Left hindlimb (tissue), 1 donor: ENCODE results near the gene AOPEP.
"Not testable (repeated sequence)": the region's sequence is repeated elsewhere in the genome, so short reads cannot be mapped to it uniquely, and the experiment has no call there.

Experiments
- DNase-seq: peaks from one replicate; pipeline ENCODE4 v3.0.0-alpha.2; 2018

The AOPEP gene

DNA sequence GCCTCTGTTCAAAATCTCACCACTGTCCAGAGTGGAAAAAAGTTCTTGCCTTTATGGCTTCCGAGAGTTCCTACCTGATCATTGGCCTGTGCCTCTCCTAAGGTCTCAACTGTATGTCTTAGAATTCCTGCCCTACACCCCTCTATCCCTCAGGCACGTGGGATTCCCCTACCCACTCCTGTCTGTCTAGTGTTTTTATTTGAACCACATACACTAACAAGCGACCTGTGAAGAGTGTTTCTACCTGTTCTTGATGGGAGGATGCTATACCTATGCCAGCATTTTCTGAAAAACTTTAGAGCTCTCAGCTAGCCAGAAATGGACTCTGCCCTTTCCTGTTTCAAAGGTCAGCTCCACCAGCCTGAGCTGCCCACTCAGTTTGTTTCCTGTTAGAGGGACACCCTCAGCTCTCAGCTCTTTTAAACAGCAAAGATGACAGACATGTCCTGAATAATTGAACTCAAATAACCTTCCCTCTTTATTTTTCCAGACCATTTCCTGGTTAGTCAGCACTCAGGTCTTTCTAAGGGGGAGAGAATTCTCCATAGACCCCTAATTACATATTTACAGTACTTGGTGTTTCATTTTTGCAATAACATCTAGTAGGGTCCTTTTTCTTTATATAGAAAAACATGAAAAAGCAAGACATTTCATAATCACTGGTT, 214.8 kb downstream of the AOPEP start:
- DNase-seq: no peak

DNA sequence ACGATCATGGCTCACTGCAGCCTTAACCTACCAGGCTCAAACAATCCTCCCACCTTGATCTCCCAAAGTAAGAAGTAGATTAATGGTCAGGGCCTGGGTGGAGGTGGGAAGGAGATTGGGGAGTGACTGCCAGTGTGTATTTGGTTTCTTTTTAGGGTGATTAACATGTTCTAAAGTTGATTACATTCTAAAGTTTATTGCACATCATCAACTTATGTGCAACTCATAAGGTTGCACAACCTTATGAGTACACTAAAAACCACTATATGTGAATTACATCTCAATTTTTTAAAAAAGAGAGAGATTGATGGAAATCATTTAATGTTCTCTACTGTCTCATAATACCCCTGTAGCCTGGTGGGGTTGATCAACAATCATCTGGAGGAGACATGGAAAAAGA, 218.1 kb downstream of the AOPEP start:
- no peak for DNase-seq

DNA sequence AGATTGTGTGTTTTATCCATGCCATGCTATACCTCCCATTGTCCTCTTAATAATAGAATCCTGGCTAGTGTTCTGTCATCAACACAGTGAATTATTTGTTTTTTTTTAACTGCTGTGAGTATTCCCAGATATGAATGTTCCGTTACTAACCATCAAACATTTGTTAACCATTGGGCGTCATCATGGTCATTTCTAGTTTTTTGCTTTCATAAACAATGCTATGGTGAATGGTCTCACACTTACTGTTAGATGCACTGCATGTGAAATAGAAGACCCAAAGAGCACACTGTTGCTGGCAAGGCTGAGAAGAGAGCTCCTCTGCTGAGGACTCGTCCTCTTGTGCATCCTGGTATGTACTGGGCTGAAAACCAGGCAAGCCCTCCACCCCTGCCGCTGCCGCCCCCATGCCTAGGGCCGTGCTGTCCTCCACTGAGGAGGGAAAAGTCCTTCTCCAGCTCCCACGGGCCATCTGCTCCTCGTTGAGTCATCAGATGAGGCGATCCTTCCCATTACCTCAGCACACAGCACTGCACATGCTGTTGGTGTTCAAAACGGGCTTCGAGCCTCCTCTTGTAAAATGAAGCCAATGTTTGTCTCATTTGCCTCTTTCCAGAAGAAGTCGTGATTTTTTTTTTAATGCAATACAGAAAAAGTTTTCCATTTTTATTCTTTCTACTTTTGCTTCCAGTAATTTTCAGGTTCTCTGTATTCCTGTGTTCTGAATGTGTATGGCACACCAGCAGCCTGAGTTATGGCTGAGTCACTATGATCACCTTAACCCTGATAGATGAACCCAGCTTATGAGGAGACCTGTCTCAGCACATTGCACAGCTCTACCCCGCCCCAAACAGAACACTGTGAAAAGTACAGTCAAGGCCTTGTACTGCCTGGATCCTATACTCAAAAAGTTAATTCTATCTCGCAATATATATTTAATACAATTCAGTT, 219.0 kb downstream of the AOPEP start:
- peak; percentile 67 for DNase-seq

DNA sequence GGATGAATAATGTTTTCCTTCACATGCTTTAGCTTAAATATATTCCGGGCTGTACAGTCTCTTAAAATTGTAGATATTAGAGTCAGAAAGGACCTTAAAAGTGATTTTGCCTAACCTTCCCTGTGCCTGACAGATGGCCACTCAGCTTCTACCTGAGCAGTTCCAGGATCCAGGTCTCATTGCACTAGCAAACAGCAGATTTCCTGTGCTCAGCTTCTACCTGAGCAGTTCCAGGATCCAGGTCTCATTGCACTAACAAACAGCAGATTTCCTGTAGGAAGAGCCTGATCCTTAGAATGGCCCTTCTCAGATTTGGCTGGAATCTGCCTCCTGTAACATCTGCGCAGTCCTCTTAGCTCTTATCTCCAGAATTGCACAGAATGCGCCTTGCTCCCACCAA, 219.8 kb downstream of the AOPEP start:
- no peak for DNase-seq

DNA sequence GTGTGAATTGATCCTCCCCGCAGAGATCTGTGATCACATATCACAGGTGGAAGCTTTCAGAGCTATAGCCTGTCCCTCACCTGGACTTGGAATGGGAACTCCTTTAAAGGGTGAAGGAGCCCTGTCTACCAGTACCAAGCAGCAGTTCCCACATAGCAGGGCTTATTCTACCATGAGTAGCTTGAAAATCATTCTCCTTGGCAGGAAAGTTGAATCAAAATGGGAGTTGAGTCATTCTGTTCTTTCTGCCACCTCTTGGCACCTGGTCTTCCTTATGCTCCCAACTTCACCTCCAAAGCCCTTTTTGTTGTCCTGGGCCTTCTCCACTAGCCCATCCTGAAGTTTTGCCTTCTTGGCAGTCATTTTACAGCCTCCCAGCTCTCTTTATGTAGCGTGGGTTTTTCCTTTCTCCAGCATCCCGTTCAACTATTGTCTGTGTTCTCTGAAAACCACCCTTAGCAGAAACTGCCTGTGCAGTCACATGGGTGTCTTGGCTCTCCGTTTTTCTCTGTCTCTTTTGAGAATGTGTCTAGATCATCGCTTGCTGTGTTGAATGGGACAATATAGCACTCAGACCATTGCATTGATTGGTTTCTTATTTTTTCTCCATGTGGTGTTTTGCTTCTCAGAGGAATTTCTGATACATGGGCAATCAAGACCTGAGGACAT, 222.2 kb downstream of the AOPEP start:
- DNase-seq: no peak

DNA sequence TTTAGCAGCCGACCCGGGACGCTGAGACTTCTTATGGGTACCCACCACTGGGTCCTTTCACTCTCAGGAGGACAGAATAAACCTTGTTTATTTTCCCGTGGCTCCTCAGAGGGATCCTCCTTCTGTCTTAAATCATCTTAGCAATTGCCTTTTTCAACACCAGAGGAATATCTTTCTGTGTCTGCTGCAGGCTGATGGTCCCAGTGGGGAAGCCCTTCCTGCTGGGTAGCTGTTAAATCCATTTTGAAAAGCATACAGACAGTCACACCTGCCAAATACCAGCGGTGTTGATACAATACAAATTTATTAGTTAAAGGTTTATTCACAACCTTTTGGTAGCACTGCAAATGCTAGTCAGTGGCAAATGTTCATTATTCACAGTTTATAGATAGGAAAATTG, 222.9 kb downstream of the AOPEP start:
- DNase-seq: no peak

DNA sequence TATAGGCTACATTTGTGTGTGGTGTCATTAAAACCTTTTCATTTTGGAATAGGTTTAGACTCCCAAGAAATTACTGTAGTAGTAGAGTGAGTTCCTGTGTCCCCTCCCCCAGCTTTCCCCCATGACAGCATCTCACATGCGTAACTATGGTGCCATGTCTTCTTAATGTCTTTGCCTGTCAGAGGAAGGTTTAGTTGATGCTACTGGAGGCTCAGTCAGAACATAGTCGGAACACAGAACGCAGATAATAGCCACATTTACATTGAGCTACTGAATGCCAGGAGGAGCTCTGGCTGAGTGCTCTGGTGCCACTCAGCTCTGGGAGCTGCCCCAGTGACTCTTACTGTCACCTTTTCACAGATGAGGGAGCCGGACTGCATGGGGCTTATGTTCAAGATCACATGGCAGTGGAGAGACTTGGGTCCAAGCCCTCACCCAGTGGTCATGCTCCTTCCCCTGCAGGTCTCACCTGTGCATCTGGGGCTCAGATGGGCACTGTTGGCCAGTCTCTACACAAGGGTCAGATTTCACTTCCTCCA, 223.6 kb downstream of the AOPEP start:
- no peak for DNase-seq

DNA sequence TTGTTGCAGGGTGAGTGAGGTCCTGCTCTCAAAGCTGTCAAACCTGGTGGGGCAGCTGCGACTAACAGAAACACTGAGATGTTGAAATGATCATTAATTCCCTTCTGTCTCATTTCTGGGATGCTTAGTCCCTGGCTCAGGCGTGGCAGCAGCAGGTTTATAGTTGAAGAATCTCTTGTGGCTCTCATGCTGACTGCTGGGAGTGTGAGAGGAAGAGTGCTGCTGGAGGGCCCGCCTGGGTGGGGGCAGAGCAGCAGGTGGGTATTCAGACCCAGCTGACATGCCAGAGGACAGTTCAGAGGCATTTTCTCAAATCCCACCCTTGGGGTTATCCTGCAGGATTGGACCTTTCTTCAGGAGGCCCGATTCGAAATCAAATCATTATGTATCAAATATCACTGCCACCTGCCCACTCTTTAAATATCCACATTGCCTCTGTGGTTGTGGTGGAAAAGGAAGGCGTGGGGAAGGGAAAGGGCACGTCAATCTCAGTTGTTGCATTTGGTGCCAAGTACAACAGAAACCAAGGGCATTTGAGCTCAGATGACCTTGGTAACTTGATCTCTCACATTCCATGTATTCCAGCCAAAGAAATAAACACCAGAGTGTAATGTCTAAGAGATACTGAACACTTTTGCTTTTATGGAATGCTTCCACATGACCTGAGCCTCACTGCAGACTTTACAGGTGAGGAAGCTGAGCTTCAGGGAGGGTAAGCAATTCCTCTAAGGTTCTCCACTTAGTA, 224.3 kb downstream of the AOPEP start:
- DNase-seq: no peak

DNA sequence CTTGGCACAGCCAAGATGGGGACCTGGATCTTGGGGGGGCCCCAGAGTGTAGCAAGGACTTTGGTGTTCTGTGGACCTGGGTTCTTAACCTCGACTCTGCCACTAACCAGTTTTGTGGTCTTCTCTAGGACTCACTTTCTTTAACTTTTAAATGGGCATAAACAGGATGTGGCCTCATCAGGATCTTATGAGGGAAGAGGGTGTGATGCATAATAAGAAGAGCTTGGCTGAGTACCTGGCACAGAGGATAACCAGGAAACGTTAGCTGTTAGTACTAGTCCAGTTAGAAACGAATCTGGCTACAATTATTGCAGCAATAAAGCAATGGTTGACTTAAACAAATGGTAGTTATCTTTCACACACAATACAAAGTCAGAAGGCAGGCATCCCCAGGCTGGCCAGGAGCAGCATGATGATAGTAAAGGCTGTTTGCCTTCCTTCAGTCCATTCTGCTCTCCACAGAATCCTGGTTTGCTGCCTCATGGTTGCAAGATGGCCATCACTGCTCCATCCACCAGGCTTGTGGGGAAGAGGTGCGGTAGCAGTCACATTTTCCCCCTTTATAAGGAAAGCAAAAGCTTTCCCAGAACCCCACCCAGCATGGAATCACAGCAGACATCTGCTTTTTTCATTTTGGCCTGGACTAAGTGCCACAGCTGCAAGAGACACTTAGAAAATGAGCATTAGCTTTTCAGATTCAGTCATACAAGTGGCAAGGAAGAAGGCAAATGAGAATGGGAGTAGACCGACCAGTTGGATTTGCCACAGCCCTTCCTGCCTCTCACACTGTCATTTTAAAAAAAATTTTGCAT, 225.0 kb downstream of the AOPEP start:
- no peak for DNase-seq

DNA sequence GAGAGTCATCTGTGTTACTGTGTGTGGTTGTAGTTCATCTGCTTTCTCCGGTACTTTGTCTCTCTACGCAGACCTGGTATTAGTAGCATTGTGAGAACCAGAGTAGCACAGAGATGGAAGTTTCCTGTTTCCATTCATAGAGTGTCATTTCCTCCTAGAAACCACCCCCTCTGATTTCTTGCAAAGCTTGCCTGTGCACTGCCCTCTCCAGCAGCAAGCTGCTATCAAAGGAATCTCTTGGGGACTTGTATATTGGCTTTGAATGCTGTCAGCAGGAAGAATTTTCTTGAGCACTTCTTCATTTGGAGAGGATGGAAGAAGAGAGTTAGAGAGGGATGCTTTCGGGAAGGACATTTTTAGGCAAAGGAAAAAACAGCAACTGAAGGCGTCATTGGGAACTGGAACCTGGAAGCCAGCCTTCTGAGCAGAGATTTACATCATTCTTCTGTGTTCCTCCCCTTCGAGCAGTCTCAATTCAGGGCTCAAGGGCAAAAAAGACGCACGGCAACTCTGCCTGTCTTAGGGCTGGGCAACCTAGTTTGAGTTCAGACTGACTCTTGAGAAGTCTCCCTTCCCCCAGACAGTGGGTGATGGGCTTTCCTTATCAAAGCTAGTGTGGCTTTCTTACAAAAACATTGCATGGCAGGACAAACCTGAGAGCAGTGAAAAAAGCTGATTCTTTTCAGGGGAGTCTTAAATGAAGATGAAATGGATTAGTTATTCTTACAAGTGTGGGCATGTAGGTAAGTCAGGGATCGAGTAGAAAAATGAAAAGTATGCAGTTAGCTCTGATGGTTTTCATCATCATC, 226.3 kb downstream of the AOPEP start:
- DNase-seq: peak; percentile 64

DNA sequence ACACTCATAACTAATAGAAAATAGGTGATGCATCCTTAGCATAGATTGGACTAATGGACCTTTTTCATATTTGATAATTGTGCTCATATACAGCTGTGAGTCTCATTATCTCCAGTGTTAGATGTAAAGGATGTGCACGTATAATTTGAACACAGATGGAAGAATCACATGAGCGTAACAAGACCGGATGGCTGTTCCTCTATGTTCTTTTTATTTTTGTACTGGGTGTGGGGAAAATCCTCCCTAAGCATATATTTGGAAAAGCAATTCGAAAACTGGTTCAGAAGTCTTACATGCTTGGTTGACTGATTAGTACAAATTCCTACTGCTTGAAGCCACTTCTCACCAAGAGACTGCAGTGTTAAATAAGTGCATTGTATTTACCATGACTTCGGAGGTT, 230.2 kb downstream of the AOPEP start:
- DNase-seq: no peak

DNA sequence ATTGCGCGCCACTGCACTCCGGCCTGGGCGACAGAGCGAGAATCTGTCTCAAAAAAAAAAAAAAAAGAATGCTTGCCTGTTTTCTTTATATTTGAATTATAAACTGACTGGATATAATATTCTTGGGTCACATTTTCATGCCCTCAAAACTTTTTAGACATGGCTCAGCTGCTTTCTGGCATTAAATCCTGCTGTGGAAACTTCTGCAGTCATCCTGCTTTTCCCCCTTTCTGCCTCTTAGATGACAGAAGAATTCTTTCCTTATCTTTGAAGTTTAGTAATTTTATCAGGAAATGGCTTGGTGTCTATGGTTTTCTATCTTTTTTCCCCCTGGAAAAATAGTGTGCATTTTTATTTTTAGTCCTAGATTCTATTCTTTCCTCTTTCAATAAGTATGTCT, 234.5 kb downstream of the AOPEP start:
- DNase-seq: no peak

DNA sequence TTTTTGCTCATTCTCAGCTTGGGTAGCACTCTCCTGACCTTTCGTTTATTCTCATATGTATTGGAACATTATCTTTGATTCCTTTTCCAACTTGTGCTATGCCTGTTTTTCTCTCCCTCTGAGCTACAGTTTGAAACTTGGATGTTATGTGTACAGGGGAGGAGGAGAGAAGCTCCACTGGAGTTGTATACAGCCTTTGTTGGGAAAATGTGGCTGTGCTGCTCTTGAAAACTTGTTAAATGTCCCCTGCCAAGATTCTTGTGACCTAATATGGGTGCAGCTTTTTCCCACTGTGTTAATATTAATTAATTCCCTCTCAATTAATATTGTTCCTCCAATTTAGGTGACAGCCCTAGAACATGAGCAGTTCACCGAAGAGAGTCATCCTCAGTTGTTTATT, 235.4 kb downstream of the AOPEP start:
- DNase-seq: no peak

DNA sequence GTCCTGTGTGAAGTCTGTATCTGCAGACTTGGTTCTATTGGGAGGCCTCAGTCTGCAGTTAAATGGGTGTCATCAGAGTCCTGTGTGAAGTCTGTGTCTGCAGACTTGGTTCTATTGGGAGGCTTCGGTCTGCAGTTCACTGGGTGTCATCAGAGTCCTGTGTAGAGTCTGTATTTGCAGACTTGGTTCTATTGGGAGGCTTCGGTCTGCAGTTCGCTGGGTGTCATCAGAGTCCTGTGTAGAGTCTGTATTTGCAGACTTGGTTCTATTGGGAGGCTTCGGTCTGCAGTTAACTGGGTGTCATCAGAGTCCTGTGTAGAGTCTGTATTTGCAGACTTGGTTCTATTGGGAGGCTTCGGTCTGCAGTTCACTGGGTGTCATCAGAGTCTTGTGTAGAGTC, 239.1 kb downstream of the AOPEP start:
- DNase-seq: not testable (repeated sequence)

DNA sequence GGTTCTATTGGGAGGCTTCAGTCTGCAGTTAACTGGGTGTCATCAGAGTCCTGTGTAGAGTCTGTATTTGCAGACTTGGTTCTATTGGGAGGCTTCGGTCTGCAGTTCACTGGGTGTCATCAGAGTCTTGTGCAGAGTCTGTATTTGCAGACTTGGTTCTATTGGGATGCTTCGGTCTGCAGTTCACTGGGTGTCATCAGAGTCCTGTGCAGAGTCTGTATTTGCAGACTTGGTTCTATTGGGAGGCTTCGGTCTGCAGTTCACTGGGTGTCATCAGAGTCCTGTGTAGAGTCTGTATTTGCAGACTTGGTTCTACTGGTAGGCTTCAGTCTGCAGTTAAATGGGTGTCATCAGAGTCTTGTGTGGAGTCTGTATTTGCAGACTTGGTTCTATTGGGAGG, 239.5 kb downstream of the AOPEP start:
- DNase-seq: not testable (repeated sequence)

DNA sequence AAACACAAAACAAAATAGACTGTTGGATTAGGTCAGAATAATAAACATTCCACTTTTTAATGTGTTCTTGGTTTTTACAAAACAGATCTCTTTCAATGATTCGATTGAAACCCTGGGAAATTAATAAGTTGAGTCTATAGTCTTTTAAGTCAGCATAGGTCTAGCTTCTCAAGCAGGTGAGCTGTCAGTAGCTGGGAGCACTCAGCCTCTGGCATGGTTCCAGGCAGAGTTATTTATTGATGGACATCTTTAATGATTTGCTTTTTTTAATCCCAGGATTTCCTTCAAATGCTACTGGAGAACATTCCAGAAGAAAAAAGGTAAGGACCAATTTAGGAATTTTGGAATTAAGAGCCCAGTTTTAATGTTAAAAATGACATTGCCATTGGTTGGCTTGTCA, 241.0 kb downstream of the AOPEP start:
- no peak for DNase-seq

DNA sequence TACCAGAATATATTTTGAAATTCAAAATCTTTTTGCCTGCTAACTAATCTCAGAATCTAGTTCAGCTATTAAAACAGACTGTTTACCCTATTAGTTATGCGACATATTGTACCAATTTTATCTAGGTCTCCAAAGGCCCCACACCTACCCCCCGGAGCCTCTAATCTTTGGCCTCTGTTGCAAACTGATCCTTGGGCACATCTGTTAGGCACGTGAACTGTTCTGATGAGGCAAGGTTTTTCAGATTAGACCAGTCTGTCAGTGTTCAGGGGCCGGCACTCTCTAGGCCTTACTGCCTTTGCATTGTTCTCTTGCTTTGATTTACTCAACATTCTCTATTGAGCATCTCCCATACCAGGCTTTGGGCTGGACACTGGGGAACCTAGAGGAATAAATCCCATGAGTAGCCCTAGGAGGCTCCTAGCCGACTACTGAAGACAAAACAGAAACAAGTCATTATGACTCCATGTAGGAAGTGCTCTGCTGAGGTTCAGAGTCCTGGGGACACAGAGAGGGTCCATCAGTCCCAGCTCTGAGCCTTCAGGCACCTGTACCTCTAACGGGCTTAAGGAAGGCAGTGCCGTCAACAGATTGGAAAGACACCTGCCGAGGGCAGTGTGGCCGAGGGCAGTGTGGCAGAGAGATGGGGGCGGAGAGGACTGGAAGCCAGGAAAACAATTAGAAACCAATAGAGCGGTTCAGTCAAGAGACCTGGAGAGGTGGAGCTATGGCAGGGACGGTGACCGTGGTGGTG, 245.1 kb downstream of the AOPEP start:
- no peak for DNase-seq

DNA sequence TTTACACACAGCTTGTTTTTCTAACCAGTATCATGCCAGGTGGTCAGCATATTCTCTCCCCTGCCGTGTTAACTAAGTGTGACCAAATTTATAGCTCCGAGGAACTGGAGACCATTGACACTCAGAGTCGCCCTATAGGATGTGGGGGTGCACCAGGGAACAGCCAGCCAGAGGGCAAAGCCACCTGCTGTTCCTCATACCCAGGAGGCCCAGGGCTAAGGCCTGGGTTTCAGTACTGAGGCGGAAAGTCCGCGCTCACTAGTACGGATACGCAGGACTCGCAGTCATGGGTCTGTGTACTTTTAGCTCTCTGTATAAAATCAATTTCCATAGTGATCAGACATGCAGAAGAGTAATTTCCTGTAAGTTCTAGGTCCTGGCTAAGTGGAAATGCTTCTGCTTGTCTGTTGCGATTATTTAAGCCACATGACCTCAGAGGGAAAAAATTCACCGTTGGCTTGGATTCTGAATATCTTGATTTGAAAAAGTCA, 247.0 kb downstream of the AOPEP start:
- peak; percentile 70 for DNase-seq

DNA sequence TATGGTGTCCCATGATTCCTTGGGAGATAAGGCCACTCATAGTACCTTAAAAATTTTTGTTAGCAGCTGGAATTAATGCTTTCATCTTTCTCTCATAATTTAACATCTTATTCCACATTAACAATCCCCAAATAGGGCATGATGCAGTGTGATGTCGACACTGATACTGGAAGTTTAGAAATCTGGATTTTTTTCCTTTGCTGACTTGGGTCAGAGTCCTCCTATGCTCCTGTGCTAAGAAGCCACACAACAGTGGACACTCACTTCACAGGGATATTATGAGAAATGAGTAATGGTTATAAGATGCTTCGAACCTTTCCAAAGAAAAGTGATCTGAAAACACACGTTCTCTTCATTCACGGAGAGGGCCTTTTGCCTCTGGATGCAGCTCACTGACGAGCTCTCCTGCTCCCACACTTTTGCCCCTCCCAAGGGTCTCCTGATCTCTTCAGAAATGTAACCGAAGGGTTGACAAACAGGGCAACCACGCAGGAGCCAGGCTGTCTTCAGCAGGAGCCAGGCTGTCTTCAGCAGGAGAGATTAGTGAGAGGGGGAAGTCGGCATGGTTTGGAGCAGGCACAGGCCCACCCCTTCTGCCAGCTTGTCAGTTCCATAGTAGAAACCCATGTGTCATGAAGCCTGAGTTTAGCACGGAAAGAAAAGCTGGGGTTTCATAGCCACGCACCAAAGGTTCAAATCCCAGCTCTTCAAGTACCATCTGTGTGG, 247.8 kb downstream of the AOPEP start:
- no peak for DNase-seq
